Spleen (tissue), 11 donors: ENCODE measurements around the gene QRSL1. TPM values are rescaled to one million over a fixed set of nuclear protein-coding genes. Genes with fewer than 3 reads are reported as not detected.
"Not testable (repeated sequence)": the region's sequence is repeated elsewhere in the genome, so short reads cannot be mapped to it uniquely, and the experiment has no call there.

ENCODE experiments used
- DNase-seq: peaks from one replicate; pipeline ENCODE4 v3.0.0-alpha.2; 2020
- H3K27ac ChIP-seq, 8 donors: fragments of 200-600 bp; sonication (generic) in 7 of 8; 1 replicate in 4 of 8; 2 replicates in 4 of 8; pipeline versions ENCODE4 v1.5.0 to v1.8.0; 2016 to 2021; ENCODE audit warnings: inconsistent platforms in 4 of 8, mild to moderate bottlenecking in 4 of 8, moderate library complexity in 1 of 8
- H3K27me3 ChIP-seq, 7 donors: fragments of 200-600 bp; sonication (generic) in 6 of 7; replicated peaks in 1 of 7; 1 replicate in 4 of 7; 2 replicates in 3 of 7; pipeline versions ENCODE4 v1.5.0 to v1.8.0; 2016 to 2021; ENCODE audit warnings: inconsistent platforms in 3 of 7, mild to moderate bottlenecking in 1 of 7
- H3K36me3 ChIP-seq, 6 donors: fragments of 200-600 bp; sonication (generic) in 5 of 6; 1 replicate in 4 of 6; 2 replicates in 2 of 6; pipeline versions ENCODE4 v1.5.0 to v1.8.0; 2016 to 2021; ENCODE audit warnings: inconsistent platforms in 2 of 6
- H3K4me1 ChIP-seq, 6 donors: fragments of 200-600 bp; sonication (generic) in 5 of 6; 1 replicate in 3 of 6; 2 replicates in 3 of 6; pipeline versions ENCODE4 v1.5.0 to v1.8.0; 2016 to 2021; ENCODE audit warnings: inconsistent platforms in 3 of 6
- H3K4me3 ChIP-seq, 8 donors: fragments of 200-600 bp; sonication (generic) in 7 of 8; 1 replicate in 4 of 8; 2 replicates in 4 of 8; pipeline versions ENCODE4 v1.5.0 to v1.8.0; 2016 to 2021; ENCODE audit warnings: inconsistent platforms in 4 of 8, mild to moderate bottlenecking in 4 of 8, moderate library complexity in 2 of 8
- H3K9me3 ChIP-seq, 8 donors: fragments of 200-600 bp; sonication (generic) in 7 of 8; 1 replicate in 4 of 8; 2 replicates in 4 of 8; pipeline versions ENCODE4 v1.5.0 to v1.8.0; 2016 to 2021; ENCODE audit warnings: inconsistent platforms in 4 of 8
- CTCF ChIP-seq, 11 experiments: fragments of 200-600 bp in 7 of 11; fragments of 450-650 bp in 4 of 11; sonication (generic) in 4 of 11; IDR thresholded peaks in 8 of 11; conservative IDR thresholded peaks in 3 of 11; 1 replicate in 7 of 11; 2 replicates in 4 of 11; pipeline versions ENCODE4 v1.4.0 to v1.8.0; 2016 to 2021; ENCODE audit warnings: antibody characterized with exemption in 11 of 11, inconsistent platforms in 4 of 11, mild to moderate bottlenecking in 1 of 11
- POLR2A ChIP-seq, 3 donors: fragments of 450-650 bp; IDR thresholded peaks; one replicate each; pipeline ENCODE4 v1.5.1; 2017; ENCODE audit warnings: antibody characterized with exemption in 3 of 3, mild to moderate bottlenecking in 1 of 3
- POLR2AphosphoS5 ChIP-seq, 3 donors: sonication (generic); formaldehyde crosslinking; IDR thresholded peaks; one replicate each; pipeline ENCODE4 v1.5.1; 2017; ENCODE audit warnings: antibody characterized with exemption in 3 of 3
- WGBS, 5 donors: extraction: QIAGEN DNeasy Blood & Tissue Kit in 3 of 5; methylation state at CpG; one replicate each; pipeline versions ENCODE4 v1.1.5 to v1.1.7; 2013 to 2018; 5-methylcytosine and 5-hydroxymethylcytosine counted together
- intact Hi-C: fragments of 100-400 bp; cut with DNase I; formaldehyde crosslinking; loops from one replicate; pipeline ENCODE4 v1.15.0; 2023; ENCODE audit warnings: low total_unique reads
- polyA plus RNA-seq, 3 donors: library from polyadenylated mRNA; stranded (reverse); fragments of 200-250 nt; gene quantifications; one replicate each; pipeline ENCODE4 v1.2.1, GENCODE V29; 2013
- total RNA-seq, 7 donors: library from RNA; depleted of rRNA in 3 of 7; stranded (reverse); fragments of >200 nt in 3 of 7; fragmentation: NEBNext Ultra II Directional in 4 of 7; extraction: Animal tissue kit (Norgen Biotek cat#: 25700) in 4 of 7; gene quantifications; one replicate each; pipeline versions ENCODE4 v1.1.0 to v1.2.1, GENCODE V29; 2016 to 2021
- donor health status: healthy with polysubstance abuse.
- donor health status: DM: no; HTN: no; CAD: no; lungs with moderate emphysema.
- donor health status: DM: no; HTN: no; CAD: no.
- donor health status: Bipolar disorder and iron deficiency.
- donor health status: healthy.
- donor health status: DM: no; HTN: no; CAD: no.
- donor health status: DM: yes; HTN: yes; CAD: no.

The QRSL1 gene
- total and polyA plus RNA-seq, 10 donors: 16.4 to 27.9 (median 20.7) TPM

GRCh38 chr6:106692819-106693208, 63.4 kb downstream of the QRSL1 start:
- Histone ChIP-seq H3K27ac (no peak overlapping the region), H3K9me3 (no peaks in the 10 kb centered on the region), H3K4me3 (no peak overlapping the region), H3K36me3 (no peaks in the 10 kb centered on the region), H3K4me1 (peaks cover 0 to 15% (median 2%) of the 10 kb centered on the region in 6 donors), H3K27me3 (no peaks in the 10 kb centered on the region)
- intact Hi-C loops: no loop called here
- DNase-seq: no peak
- TF ChIP-seq POLR2A (IDR thresholded peaks at IDR 0.05) (no peak), POLR2AphosphoS5 (IDR thresholded peaks at IDR 0.05) (no peak), CTCF (IDR thresholded peaks at IDR 0.05 in 8 of 11, conservative IDR thresholded peaks at IDR 0.05 in 3 of 11) (no peak)
- WGBS, 5 donors: 80 to 89% (median 84%) methylated on average over 3 of the region's 3 CpGs

- WGBS, 5 donors: 88 to 98% (median 92%) methylated on average over 2 of the region's 2 CpGs
- no peak for DNase-seq
- peaks cover 0 to 15% (median 3%) of the 10 kb centered on the region in 6 donors for H3K4me1 ChIP-seq
- no peak overlapping the region for H3K27ac ChIP-seq
- no peaks in the 10 kb centered on the region for H3K36me3 ChIP-seq
- H3K9me3 ChIP-seq: no peaks in the 10 kb centered on the region
- TF ChIP-seq POLR2AphosphoS5 (IDR thresholded peaks at IDR 0.05): no peak
- TF ChIP-seq POLR2A (IDR thresholded peaks at IDR 0.05): no peak
- TF ChIP-seq CTCF (IDR thresholded peaks at IDR 0.05 in 8 of 11, conservative IDR thresholded peaks at IDR 0.05 in 3 of 11): no peak
- no peaks in the 10 kb centered on the region for H3K27me3 ChIP-seq
- intact Hi-C loops: no loop called here
- no peak overlapping the region for H3K4me3 ChIP-seq
Measured at GRCh38 chr6:106693418-106693817, 64.0 kb downstream of the QRSL1 start.

- WGBS, 5 donors: 58 to 79% (median 78%) methylated on average over 7 to 8 of the region's 8 CpGs
- TF ChIP-seq POLR2A (IDR thresholded peaks at IDR 0.05): no peak
- no peak for TF ChIP-seq POLR2AphosphoS5 (IDR thresholded peaks at IDR 0.05)
- no peak for TF ChIP-seq CTCF (IDR thresholded peaks at IDR 0.05 in 8 of 11, conservative IDR thresholded peaks at IDR 0.05 in 3 of 11)
- intact Hi-C loops: no loop called here
Measured at GRCh38 chr6:106694343-106694742, 65.0 kb downstream of the QRSL1 start.

GRCh38 chr6:106700581-106700980, 71.2 kb downstream of the QRSL1 start:
- Histone ChIP-seq H3K27ac (peak overlapping the region in 2 of 8 donors; percentile 87), H3K36me3 (no peaks in the 10 kb centered on the region), H3K9me3 (peaks cover 0 to 11% (median 0%) of the 10 kb centered on the region in 8 donors), H3K4me1 (peaks cover 0 to 39% (median 12%) of the 10 kb centered on the region in 6 donors), H3K27me3 (no peaks in the 10 kb centered on the region), H3K4me3 (no peak overlapping the region)
- no peak for TF ChIP-seq CTCF (IDR thresholded peaks at IDR 0.05 in 8 of 11, conservative IDR thresholded peaks at IDR 0.05 in 3 of 11)
- intact Hi-C loops: no loop called here
- DNase-seq: no peak

More at GRCh38 chr6:106694343-106694742, 65.0 kb downstream of the QRSL1 start:
- Histone ChIP-seq H3K27ac (no peak overlapping the region), H3K27me3 (no peaks in the 10 kb centered on the region), H3K4me3 (no peak overlapping the region), H3K36me3 (no peaks in the 10 kb centered on the region), H3K4me1 (peaks cover 0 to 10% (median 3%) of the 10 kb centered on the region in 6 donors), H3K9me3 (no peaks in the 10 kb centered on the region)
- DNase-seq: no peak

GRCh38 chr6:106701201-106701600, 71.8 kb downstream of the QRSL1 start:
- peaks cover 0 to 39% (median 12%) of the 10 kb centered on the region in 6 donors for H3K4me1 ChIP-seq
- H3K27ac ChIP-seq: peak overlapping the region in 7 of 8 donors; percentile 39 to 87 (median 77)
- H3K4me3 ChIP-seq, H3K36me3 ChIP-seq, DNase-seq, H3K27me3 ChIP-seq, intact Hi-C loops: not testable (repeated sequence)
- H3K9me3 ChIP-seq: peaks cover 0 to 13% (median 0%) of the 10 kb centered on the region in 8 donors
- WGBS, 5 donors: 90 to 92% (median 92%) methylated on average over 3 of the region's 3 CpGs
